HepG2 (cell line): Measurements from ENCODE around the gene C12orf42. TPM values are rescaled to one million over a fixed set of nuclear protein-coding genes. Genes with fewer than 3 reads are reported as not detected.

Experiments
- ATAC-seq: fragments of 200-7000 bp; cut with Tn5 transposase; 3 replicates; pipeline ENCODE4 v1.9.1; 2020; ENCODE audit warnings: mild to moderate bottlenecking, moderate library complexity
- BruUV-seq: library from RNA; stranded (reverse); fragments of 400-500 nt; replicated peaks from 2 replicates; lab custom pipeline; 2021; lab: Mats Ljungman, UMichigan
- CTCF ChIA-PET: fragments of 300-600 bp; formaldehyde crosslinking; extraction: SDS; loops from one replicate; lab custom pipeline; 2021; ENCODE audit warnings: low total read pairs, inconsistent platforms, low intra/inter-chr PET ratio; lab: Yijun Ruan, JAX
- POLR2A ChIA-PET: fragments of 350-600 bp; sonication (Branson Sonifier 250); formaldehyde crosslinking; loops from one replicate; lab custom pipeline; 2020; ENCODE audit warnings: antibody characterized with exemption, inconsistent platforms; lab: Yijun Ruan, JAX
- DNase-seq: peaks from one replicate; pipeline ENCODE4 v3.0.0-alpha.2; 2015; ENCODE audit warnings: low spot score
- FAIRE-seq: peaks from 3 replicates; lab custom pipeline; 2011; peaks lifted over from hg19 to GRCh38; lab: Jason Lieb, UNC
- H2AFZ ChIP-seq: one replicate; pipeline ENCODE4 v1.6.1; 2011; ENCODE audit warnings: low read length, inconsistent platforms
- H3K27ac ChIP-seq: fragments of 300-600 bp; 3 replicates; pipeline ENCODE4 v1.8.0; 2011; ENCODE audit warnings: mixed run types, mild to moderate bottlenecking, mixed read lengths, low read length, inconsistent platforms; ENCODE audit not compliant: insufficient read depth; ENCODE audit errors: extremely low read length
- H3K27me3 ChIP-seq, 2 experiments: fragments of 200-600 bp in 1 of 2; 2 replicates in 1 of 2; 3 replicates in 1 of 2; pipeline versions ENCODE4 v1.6.0 to v1.8.0; 2011; ENCODE audit warnings: low read length in 2 of 2, mild to moderate bottlenecking in 2 of 2, moderate library complexity in 2 of 2, inconsistent platforms in 1 of 2; ENCODE audit not compliant: insufficient read depth in 2 of 2, control insufficient read depth in 1 of 2
- H3K36me3 ChIP-seq, 2 experiments: fragments of 200-600 bp in 1 of 2; replicated peaks in 1 of 2; 2 replicates in 1 of 2; 3 replicates in 1 of 2; pipeline versions ENCODE4 v1.5.1 to v1.8.0; 2011; ENCODE audit warnings: low read length in 2 of 2, inconsistent platforms in 1 of 2; ENCODE audit not compliant: insufficient read depth in 2 of 2, control insufficient read depth in 1 of 2
- H3K4me1 ChIP-seq: 2 replicates; pipeline ENCODE4 v1.5.1; 2012; ENCODE audit warnings: low read length, inconsistent platforms; ENCODE audit not compliant: insufficient read depth
- H3K4me2 ChIP-seq: 2 replicates; pipeline ENCODE4 v1.6.0; 2011; ENCODE audit warnings: low read depth, low read length, inconsistent platforms
- H3K4me3 ChIP-seq, 3 experiments: fragments of 200-600 bp in 1 of 3; sonication (generic), shearing (Covaris generic) in 1 of 3; replicated peaks in 1 of 3; 2 replicates each; pipeline ENCODE4 v1.5.1; 2011 to 2016; ENCODE audit warnings: low read length in 3 of 3, inconsistent platforms in 2 of 3, low read depth in 2 of 3, mild to moderate bottlenecking in 2 of 3, control low read depth in 1 of 3, mixed read lengths in 1 of 3; ENCODE audit not compliant: insufficient read depth in 1 of 3
- H3K79me2 ChIP-seq: one replicate; pipeline ENCODE4 v1.6.1; 2011; ENCODE audit warnings: low read length, inconsistent platforms; ENCODE audit not compliant: insufficient read depth
- H3K9ac ChIP-seq: 2 replicates; pipeline ENCODE4 v1.6.0; 2011; ENCODE audit warnings: mild to moderate bottlenecking, low read depth, low read length, inconsistent platforms; ENCODE audit not compliant: insufficient read depth
- H3K9me3 ChIP-seq: 2 replicates; pipeline ENCODE4 v1.5.1; 2012; ENCODE audit warnings: mild to moderate bottlenecking, low read length
- H4K20me1 ChIP-seq: 2 replicates; pipeline ENCODE4 v1.6.0; 2011; ENCODE audit warnings: inconsistent platforms, mild to moderate bottlenecking, low read length, moderate library complexity; ENCODE audit not compliant: insufficient read depth
- ATF1 ChIP-seq: IDR thresholded peaks from 2 replicates; pipeline ENCODE4 v1.6.1; 2016; ENCODE audit warnings: mild to moderate bottlenecking, control low read depth
- CENPT ChIP-seq: sonication (generic); formaldehyde crosslinking; IDR thresholded peaks from 2 replicates; pipeline ENCODE4 v1.8.0; 2022; ENCODE audit warnings: low read depth, mild to moderate bottlenecking, moderate library complexity, missing genetic modification reagents
- FOXP1 ChIP-seq, 2 experiments: fragments of 450-650 bp in 1 of 2; IDR thresholded peaks; 2 replicates each; pipeline ENCODE4 v1.6.1; 2017 to 2018; ENCODE audit warnings: antibody characterized with exemption in 1 of 2
- HNF4G ChIP-seq, 2 experiments: sonication (generic) in 1 of 2; formaldehyde crosslinking in 1 of 2; IDR thresholded peaks; 2 replicates each; pipeline versions ENCODE4 v1.4.0 to v1.6.1; 2011 to 2020; ENCODE audit warnings: borderline replicate concordance in 2 of 2, low read depth in 2 of 2, mild to moderate bottlenecking in 2 of 2, low read length in 1 of 2, missing genetic modification reagents in 1 of 2, moderate library complexity in 1 of 2
- HOXA3 ChIP-seq: sonication (generic); formaldehyde crosslinking; IDR thresholded peaks from 2 replicates; pipeline ENCODE4 v1.5.0; 2020; ENCODE audit warnings: missing genetic modification reagents
- MAFF ChIP-seq: IDR thresholded peaks from 2 replicates; pipeline ENCODE4 v1.6.1; 2011; ENCODE audit warnings: low read depth, low read length, improper control_type of control experiment
- MAFK ChIP-seq, 2 experiments: IDR thresholded peaks in 1 of 2; conservative IDR thresholded peaks in 1 of 2; 2 replicates each; pipeline ENCODE4 v1.6.1; 2011; ENCODE audit warnings: improper control_type of control experiment in 2 of 2, low read length in 2 of 2
- MTA3 ChIP-seq: sonication (generic); formaldehyde crosslinking; IDR thresholded peaks from 2 replicates; pipeline ENCODE4 v1.4.0; 2020; ENCODE audit warnings: missing genetic modification reagents
- ZBTB8A ChIP-seq: sonication (generic); formaldehyde crosslinking; IDR thresholded peaks from 2 replicates; pipeline ENCODE4 v1.4.0; 2020; ENCODE audit warnings: mild to moderate bottlenecking, low read depth, missing genetic modification reagents, borderline replicate concordance
- ZNF446 ChIP-seq: sonication (generic); formaldehyde crosslinking; IDR thresholded peaks from 2 replicates; pipeline ENCODE4 v1.5.0; 2020; ENCODE audit warnings: mild to moderate bottlenecking, missing genetic modification reagents
- ZNF562 ChIP-seq: sonication (generic); formaldehyde crosslinking; IDR thresholded peaks from 2 replicates; pipeline ENCODE4 v1.8.0; 2022; ENCODE audit warnings: missing genetic modification reagents, borderline replicate concordance
- ZNF619 ChIP-seq: sonication (generic); formaldehyde crosslinking; IDR thresholded peaks from 2 replicates; pipeline ENCODE4 v1.4.0; 2020; ENCODE audit warnings: mild to moderate bottlenecking, missing genetic modification reagents
- ZNF781 ChIP-seq: sonication (generic); formaldehyde crosslinking; IDR thresholded peaks from 2 replicates; pipeline ENCODE4 v1.5.1; 2020; ENCODE audit warnings: borderline replicate concordance, mild to moderate bottlenecking, missing genetic modification reagents; ENCODE audit errors: not compliant biosample characterization
- ZZZ3 ChIP-seq: sonication (generic); formaldehyde crosslinking; IDR thresholded peaks from 2 replicates; pipeline ENCODE4 v1.4.0; 2020; ENCODE audit warnings: missing genetic modification reagents, mild to moderate bottlenecking, borderline replicate concordance
- WGBS: methylation state at CpG from one replicate; pipeline ENCODE4 v1.1.6; 2017; ENCODE audit warnings: low lambda C conversion rate; 5-methylcytosine and 5-hydroxymethylcytosine counted together
- in situ Hi-C: cut with HindIII; loops from 2 replicates; pipeline ENCODE4 v1.10.0; 2017; ENCODE audit warnings: low pct_unique_long_range_greater_than_20kb; ENCODE audit not compliant: extremely low pct_ligation_motif_present
- intact Hi-C: fragments of 100-400 bp; cut with micrococcal nuclease; formaldehyde crosslinking; loops from one replicate; pipeline ENCODE4 v1.10.0; 2022; ENCODE audit not compliant: unreplicated experiment
- polyA plus RNA-seq, 8 experiments: library from polyadenylated mRNA; depleted of rRNA in 3 of 8; stranded (reverse) in 7 of 8; unstranded in 1 of 8; fragments of >200 nt; fragmentation: Illumina TruSeq in 4 of 8; extraction: Trizol in 4 of 8; gene quantifications; 2 replicates each; pipeline versions ENCODE4 v1.2.1 to v1.2.3, GENCODE V29; 2011 to 2016; ENCODE audit warnings: low read depth in 4 of 8, missing spikeins in 1 of 8, mixed read lengths in 1 of 8; ENCODE audit not compliant: insufficient read depth in 1 of 8
- total RNA-seq, 5 experiments: library from RNA; depleted of rRNA; stranded (reverse); fragments of >200 nt; fragmentation: Illumina TruSeq; extraction: Trizol; gene quantifications; 2 replicates each; pipeline ENCODE4 v1.2.3, GENCODE V29; 2016; ENCODE audit warnings: low read depth in 1 of 5
- TF ChIP-seq, protein P1 (sequence below): IDR thresholded peaks from 2 replicates; pipeline ENCODE4 v1.6.1; 2018; ENCODE audit warnings: missing genetic modification reagents
- TF ChIP-seq, protein P2 (sequence below): sonication (generic); formaldehyde crosslinking; IDR thresholded peaks from 2 replicates; pipeline ENCODE4 v1.8.1; 2023; ENCODE audit warnings: mild to moderate bottlenecking, missing genetic modification reagents
- TF ChIP-seq, protein P3 (sequence below): sonication (generic); formaldehyde crosslinking; IDR thresholded peaks from 2 replicates; pipeline ENCODE4 v1.5.0; 2020; ENCODE audit warnings: missing genetic modification reagents
- TF ChIP-seq, protein P4 (sequence below): sonication (generic); formaldehyde crosslinking; IDR thresholded peaks from 2 replicates; pipeline ENCODE4 v1.5.0; 2020; ENCODE audit warnings: mild to moderate bottlenecking, missing genetic modification reagents

The C12orf42 gene
- total and polyA plus RNA-seq, 2 of the 13 experiments (the other 11 are each of a cell fraction or from before 2014, with no cell fraction given) = not detected

DNA sequence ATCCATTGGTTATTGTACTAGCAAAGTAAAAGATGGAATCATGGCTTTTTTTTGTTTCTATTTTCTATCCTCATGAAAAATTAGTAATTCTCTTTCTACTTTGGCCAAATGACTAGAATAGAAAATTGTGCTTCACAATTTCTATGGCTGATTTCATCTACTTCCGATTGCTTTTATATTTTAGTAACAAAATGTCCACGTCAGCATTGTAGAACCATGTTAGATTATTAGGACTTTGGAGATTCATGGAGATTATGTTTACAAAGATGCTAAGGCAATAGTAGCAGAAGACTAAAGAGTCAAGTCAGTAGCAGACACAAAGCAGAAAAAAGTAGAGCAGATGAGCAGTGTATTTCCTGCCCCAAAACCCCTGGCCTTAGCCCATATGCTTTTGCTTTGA lies 113.6 kb downstream of the C12orf42 start:
- no peaks in the 10 kb centered on the region for H3K79me2 ChIP-seq
- no peaks in the 10 kb centered on the region for H3K9me3 ChIP-seq
- TF ChIP-seq ZNF619 (CRISPR knock-in tag) = no peak
- TF ChIP-seq, protein P1, sequence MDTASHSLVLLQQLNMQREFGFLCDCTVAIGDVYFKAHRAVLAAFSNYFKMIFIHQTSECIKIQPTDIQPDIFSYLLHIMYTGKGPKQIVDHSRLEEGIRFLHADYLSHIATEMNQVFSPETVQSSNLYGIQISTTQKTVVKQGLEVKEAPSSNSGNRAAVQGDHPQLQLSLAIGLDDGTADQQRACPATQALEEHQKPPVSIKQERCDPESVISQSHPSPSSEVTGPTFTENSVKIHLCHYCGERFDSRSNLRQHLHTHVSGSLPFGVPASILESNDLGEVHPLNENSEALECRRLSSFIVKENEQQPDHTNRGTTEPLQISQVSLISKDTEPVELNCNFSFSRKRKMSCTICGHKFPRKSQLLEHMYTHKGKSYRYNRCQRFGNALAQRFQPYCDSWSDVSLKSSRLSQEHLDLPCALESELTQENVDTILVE (CRISPR knock-in tag) = no peak
- no peak for TF ChIP-seq ZNF446 (CRISPR knock-in tag)
- TF ChIP-seq MAFK (conservative IDR thresholded peaks at IDR 0.05 in 1 of 2, IDR thresholded peaks at IDR 0.05 in 1 of 2; ENCODE audit: low read length in 2 of 2) = peak; percentile 45 to 74; a peak in 2 of 4 replicates
- TF ChIP-seq, protein P2, sequence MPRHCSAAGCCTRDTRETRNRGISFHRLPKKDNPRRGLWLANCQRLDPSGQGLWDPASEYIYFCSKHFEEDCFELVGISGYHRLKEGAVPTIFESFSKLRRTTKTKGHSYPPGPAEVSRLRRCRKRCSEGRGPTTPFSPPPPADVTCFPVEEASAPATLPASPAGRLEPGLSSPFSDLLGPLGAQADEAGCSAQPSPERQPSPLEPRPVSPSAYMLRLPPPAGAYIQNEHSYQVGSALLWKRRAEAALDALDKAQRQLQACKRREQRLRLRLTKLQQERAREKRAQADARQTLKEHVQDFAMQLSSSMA (CRISPR knock-in tag) = no peak
- TF ChIP-seq, protein P3, sequence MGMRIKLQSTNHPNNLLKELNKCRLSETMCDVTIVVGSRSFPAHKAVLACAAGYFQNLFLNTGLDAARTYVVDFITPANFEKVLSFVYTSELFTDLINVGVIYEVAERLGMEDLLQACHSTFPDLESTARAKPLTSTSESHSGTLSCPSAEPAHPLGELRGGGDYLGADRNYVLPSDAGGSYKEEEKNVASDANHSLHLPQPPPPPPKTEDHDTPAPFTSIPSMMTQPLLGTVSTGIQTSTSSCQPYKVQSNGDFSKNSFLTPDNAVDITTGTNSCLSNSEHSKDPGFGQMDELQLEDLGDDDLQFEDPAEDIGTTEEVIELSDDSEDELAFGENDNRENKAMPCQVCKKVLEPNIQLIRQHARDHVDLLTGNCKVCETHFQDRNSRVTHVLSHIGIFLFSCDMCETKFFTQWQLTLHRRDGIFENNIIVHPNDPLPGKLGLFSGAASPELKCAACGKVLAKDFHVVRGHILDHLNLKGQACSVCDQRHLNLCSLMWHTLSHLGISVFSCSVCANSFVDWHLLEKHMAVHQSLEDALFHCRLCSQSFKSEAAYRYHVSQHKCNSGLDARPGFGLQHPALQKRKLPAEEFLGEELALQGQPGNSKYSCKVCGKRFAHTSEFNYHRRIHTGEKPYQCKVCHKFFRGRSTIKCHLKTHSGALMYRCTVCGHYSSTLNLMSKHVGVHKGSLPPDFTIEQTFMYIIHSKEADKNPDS (CRISPR knock-in tag) = no peak
- no peak for TF ChIP-seq ZNF562 (CRISPR knock-in tag)
- no peak for TF ChIP-seq ATF1
- TF ChIP-seq FOXP1 (IDR thresholded peaks at IDR 0.05) = no peak
- TF ChIP-seq FOXP1 (CRISPR knock-in tag; IDR thresholded peaks at IDR 0.05) = no peak
- no peak for TF ChIP-seq ZBTB8A (CRISPR knock-in tag)
- TF ChIP-seq CENPT = no peak
- TF ChIP-seq MAFF = peak; percentile 49; the same call in 1 of the 2 replicates
- TF ChIP-seq MTA3 (CRISPR knock-in tag) = no peak
- TF ChIP-seq HNF4G (IDR thresholded peaks at IDR 0.05; ENCODE audit: borderline replicate concordance, low read depth, low read length) = no peak
- no peak for TF ChIP-seq HNF4G (CRISPR knock-in tag; IDR thresholded peaks at IDR 0.05; ENCODE audit: borderline replicate concordance, low read depth)
- TF ChIP-seq, protein P4, sequence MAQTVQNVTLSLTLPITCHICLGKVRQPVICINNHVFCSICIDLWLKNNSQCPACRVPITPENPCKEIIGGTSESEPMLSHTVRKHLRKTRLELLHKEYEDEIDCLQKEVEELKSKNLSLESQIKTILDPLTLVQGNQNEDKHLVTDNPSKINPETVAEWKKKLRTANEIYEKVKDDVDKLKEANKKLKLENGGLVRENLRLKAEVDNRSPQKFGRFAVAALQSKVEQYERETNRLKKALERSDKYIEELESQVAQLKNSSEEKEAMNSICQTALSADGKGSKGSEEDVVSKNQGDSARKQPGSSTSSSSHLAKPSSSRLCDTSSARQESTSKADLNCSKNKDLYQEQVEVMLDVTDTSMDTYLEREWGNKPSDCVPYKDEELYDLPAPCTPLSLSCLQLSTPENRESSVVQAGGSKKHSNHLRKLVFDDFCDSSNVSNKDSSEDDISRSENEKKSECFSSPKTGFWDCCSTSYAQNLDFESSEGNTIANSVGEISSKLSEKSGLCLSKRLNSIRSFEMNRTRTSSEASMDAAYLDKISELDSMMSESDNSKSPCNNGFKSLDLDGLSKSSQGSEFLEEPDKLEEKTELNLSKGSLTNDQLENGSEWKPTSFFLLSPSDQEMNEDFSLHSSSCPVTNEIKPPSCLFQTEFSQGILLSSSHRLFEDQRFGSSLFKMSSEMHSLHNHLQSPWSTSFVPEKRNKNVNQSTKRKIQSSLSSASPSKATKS (CRISPR knock-in tag) = no peak
- no peak for TF ChIP-seq ZNF781 (CRISPR knock-in tag)
- no peak for TF ChIP-seq HOXA3 (CRISPR knock-in tag)
- no peak for TF ChIP-seq ZZZ3 (CRISPR knock-in tag)
- H2AFZ ChIP-seq = no peak overlapping the region
- CTCF ChIA-PET = no interaction called here
- BruUV-seq = no TSS peak
- DNase-seq = no peak
- no peaks in the 10 kb centered on the region for H4K20me1 ChIP-seq
- ATAC-seq = no peak
- no peaks in the 10 kb centered on the region for H3K4me1 ChIP-seq
- no peak overlapping the region for H3K9ac ChIP-seq
- no peak overlapping the region for H3K27ac ChIP-seq
- no peak for FAIRE-seq
- in situ Hi-C loops (no loop called here), intact Hi-C loops (no loop called here)
- 3% methylated on average over 2 of the region's 2 CpGs for WGBS
- no peak overlapping the region for H3K4me3 ChIP-seq
- H3K36me3 ChIP-seq = no peaks in the 10 kb centered on the region
- no peaks in the 10 kb centered on the region for H3K27me3 ChIP-seq
- POLR2A ChIA-PET = no interaction called here
- H3K4me2 ChIP-seq = no peak overlapping the region
